ENCODE results near the gene GPR173. TPM values are rescaled to one million over a fixed set of nuclear protein-coding genes. Genes with fewer than 3 reads are reported as not detected.

Gene GPR173
- total and polyA plus RNA-seq, 2 experiments from 2014 or later: 0.92 to 7.7 TPM

DNA sequence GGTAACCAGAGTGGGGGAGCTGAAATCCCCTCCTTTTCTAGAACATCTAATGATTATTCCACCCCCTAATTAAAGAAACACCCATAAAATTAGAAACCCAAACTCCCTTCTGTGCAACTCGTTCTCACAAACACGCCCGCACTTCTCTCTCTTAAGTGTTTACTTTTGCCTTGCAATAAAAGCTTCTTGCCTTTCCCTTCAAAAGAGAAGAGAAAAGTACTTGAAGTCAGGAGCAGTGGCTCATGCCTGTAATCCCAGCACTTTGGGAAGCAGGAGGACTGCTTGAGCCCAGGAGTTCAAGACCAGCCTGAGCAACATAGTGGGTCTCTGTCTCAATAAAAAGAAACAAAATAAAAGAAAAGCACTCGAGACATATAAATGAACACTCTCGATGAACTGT is 3.6 kb upstream of the GPR173 start:
- H3K4me3 Mint-ChIP-seq: no peak overlapping the region
- ATAC-seq: no peak

More for the DNA sequence above, 3.6 kb upstream of the GPR173 start:
- Mint-ChIP-seq H3K27me3 (ENCODE audit: insufficient read depth, low read depth, poor library complexity) (peaks cover 2% of the 10 kb centered on the region), H3K27ac (no peak overlapping the region), H3K4me1 (peaks cover 13% of the 10 kb centered on the region), H3K9me3 (no peaks in the 10 kb centered on the region), H3K36me3 (ENCODE audit: low read depth) (no peaks in the 10 kb centered on the region)
- TF ChIP-seq NANOG (IDR thresholded peaks at IDR 0.05; ENCODE audit: borderline replicate concordance) (no peak), EZH2phosphoT487 (IDR thresholded peaks at IDR 0.05; ENCODE audit: unreplicated experiment) (no peak), CREB1 (CRISPR knock-in tag; IDR thresholded peaks at IDR 0.05; ENCODE audit: low read depth) (no peak), ZNF114 (CRISPR knock-in tag; IDR thresholded peaks at IDR 0.05) (no peak)
- TF ChIP-seq, protein P1, sequence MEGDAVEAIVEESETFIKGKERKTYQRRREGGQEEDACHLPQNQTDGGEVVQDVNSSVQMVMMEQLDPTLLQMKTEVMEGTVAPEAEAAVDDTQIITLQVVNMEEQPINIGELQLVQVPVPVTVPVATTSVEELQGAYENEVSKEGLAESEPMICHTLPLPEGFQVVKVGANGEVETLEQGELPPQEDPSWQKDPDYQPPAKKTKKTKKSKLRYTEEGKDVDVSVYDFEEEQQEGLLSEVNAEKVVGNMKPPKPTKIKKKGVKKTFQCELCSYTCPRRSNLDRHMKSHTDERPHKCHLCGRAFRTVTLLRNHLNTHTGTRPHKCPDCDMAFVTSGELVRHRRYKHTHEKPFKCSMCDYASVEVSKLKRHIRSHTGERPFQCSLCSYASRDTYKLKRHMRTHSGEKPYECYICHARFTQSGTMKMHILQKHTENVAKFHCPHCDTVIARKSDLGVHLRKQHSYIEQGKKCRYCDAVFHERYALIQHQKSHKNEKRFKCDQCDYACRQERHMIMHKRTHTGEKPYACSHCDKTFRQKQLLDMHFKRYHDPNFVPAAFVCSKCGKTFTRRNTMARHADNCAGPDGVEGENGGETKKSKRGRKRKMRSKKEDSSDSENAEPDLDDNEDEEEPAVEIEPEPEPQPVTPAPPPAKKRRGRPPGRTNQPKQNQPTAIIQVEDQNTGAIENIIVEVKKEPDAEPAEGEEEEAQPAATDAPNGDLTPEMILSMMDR (conservative IDR thresholded peaks at IDR 0.05; ENCODE audit: low read depth in 2 of 2): no peak
- TF ChIP-seq, protein P2, sequence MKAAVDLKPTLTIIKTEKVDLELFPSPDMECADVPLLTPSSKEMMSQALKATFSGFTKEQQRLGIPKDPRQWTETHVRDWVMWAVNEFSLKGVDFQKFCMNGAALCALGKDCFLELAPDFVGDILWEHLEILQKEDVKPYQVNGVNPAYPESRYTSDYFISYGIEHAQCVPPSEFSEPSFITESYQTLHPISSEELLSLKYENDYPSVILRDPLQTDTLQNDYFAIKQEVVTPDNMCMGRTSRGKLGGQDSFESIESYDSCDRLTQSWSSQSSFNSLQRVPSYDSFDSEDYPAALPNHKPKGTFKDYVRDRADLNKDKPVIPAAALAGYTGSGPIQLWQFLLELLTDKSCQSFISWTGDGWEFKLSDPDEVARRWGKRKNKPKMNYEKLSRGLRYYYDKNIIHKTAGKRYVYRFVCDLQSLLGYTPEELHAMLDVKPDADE (IDR thresholded peaks at IDR 0.05): no peak
- TF ChIP-seq, protein P3, sequence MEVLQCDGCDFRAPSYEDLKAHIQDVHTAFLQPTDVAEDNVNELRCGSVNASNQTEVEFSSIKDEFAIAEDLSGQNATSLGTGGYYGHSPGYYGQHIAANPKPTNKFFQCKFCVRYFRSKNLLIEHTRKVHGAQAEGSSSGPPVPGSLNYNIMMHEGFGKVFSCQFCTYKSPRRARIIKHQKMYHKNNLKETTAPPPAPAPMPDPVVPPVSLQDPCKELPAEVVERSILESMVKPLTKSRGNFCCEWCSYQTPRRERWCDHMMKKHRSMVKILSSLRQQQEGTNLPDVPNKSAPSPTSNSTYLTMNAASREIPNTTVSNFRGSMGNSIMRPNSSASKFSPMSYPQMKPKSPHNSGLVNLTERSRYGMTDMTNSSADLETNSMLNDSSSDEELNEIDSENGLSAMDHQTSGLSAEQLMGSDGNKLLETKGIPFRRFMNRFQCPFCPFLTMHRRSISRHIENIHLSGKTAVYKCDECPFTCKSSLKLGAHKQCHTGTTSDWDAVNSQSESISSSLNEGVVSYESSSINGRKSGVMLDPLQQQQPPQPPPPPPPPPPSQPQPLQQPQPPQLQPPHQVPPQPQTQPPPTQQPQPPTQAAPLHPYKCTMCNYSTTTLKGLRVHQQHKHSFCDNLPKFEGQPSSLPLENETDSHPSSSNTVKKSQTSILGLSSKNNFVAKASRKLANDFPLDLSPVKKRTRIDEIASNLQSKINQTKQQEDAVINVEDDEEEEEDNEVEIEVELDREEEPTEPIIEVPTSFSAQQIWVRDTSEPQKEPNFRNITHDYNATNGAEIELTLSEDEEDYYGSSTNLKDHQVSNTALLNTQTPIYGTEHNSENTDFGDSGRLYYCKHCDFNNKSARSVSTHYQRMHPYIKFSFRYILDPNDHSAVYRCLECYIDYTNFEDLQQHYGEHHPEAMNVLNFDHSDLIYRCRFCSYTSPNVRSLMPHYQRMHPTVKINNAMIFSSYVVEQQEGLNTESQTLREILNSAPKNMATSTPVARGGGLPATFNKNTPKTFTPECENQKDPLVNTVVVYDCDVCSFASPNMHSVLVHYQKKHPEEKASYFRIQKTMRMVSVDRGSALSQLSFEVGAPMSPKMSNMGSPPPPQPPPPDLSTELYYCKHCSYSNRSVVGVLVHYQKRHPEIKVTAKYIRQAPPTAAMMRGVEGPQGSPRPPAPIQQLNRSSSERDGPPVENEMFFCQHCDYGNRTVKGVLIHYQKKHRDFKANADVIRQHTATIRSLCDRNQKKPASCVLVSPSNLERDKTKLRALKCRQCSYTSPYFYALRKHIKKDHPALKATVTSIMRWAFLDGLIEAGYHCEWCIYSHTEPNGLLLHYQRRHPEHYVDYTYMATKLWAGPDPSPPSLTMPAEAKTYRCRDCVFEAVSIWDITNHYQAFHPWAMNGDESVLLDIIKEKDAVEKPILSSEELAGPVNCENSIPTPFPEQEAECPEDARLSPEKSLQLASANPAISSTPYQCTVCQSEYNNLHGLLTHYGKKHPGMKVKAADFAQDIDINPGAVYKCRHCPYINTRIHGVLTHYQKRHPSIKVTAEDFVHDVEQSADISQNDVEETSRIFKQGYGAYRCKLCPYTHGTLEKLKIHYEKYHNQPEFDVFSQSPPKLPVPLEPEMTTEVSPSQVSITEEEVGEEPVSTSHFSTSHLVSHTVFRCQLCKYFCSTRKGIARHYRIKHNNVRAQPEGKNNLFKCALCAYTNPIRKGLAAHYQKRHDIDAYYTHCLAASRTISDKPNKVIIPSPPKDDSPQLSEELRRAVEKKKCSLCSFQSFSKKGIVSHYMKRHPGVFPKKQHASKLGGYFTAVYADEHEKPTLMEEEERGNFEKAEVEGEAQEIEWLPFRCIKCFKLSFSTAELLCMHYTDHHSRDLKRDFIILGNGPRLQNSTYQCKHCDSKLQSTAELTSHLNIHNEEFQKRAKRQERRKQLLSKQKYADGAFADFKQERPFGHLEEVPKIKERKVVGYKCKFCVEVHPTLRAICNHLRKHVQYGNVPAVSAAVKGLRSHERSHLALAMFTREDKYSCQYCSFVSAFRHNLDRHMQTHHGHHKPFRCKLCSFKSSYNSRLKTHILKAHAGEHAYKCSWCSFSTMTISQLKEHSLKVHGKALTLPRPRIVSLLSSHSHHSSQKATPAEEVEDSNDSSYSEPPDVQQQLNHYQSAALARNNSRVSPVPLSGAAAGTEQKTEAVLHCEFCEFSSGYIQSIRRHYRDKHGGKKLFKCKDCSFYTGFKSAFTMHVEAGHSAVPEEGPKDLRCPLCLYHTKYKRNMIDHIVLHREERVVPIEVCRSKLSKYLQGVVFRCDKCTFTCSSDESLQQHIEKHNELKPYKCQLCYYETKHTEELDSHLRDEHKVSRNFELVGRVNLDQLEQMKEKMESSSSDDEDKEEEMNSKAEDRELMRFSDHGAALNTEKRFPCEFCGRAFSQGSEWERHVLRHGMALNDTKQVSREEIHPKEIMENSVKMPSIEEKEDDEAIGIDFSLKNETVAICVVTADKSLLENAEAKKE (CRISPR knock-in tag; IDR thresholded peaks at IDR 0.05): no peak
- no peaks in the 10 kb centered on the region for H3K9me2 ChIP-seq (ENCODE audit: insufficient read depth)
- H4K20me1 ChIP-seq (replicated peaks; ENCODE audit: insufficient read depth): no peaks in the 10 kb centered on the region
- H3K4me2 ChIP-seq: no peak overlapping the region
- no peaks in the 10 kb centered on the region for H3F3A ChIP-seq (replicated peaks; ENCODE audit: low read depth)
- peaks cover 6% of the 10 kb centered on the region for H3K4me1 ChIP-seq (ENCODE audit: insufficient read depth)
- no peaks in the 10 kb centered on the region for H3K36me3 ChIP-seq (ENCODE audit: insufficient read depth)
- H3K79me2 ChIP-seq (replicated peaks; ENCODE audit: insufficient read depth): no peaks in the 10 kb centered on the region
- no peak overlapping the region for H2AFZ ChIP-seq
- no peak overlapping the region for H3K27ac ChIP-seq (ENCODE audit: low read depth)
- no peak for DNase-seq (ENCODE audit: low spot score)
- H3K27me3 ChIP-seq (ENCODE audit: insufficient read depth): no peaks in the 10 kb centered on the region
- H3K4me3 ChIP-seq: no peak overlapping the region
